Measurements from ENCODE around the gene ZNF518B. TPM values are rescaled to one million over a fixed set of nuclear protein-coding genes. Genes with fewer than 3 reads are reported as not detected.
"Not testable (repeated sequence)": the region's sequence is repeated elsewhere in the genome, so short reads cannot be mapped to it uniquely, and the experiment has no call there.

Gene ZNF518B
- total RNA-seq, 4 donors from 2014 or later, result 3.8 to 37.2 (median 14.5) TPM

DNA sequence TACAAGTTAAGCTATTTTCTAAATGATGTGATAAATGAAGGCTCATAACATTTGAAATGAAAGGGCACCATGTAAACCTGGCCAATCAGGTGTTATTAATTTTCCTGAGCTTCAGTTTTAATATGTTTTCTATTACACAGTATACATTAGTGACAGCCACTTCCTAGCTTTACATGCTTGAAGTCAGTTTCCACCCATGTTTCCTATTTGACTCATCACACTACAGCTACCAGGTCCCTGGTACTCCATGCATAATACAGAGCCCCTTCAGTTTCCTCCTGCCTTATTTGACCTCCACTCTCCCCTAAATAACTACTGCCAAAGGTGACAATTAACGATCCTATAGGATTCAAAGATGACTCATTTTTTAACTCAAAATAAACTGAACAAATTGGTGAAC, 18.3 kb downstream of the ZNF518B start:
- H3K9me3 ChIP-seq, result peaks cover 0 to 20% (median 15%) of the 10 kb centered on the region in 3 donors
- DNase-seq, result no peak
- H3K27ac ChIP-seq, result no peak overlapping the region
- no peaks in the 10 kb centered on the region for H3K27me3 ChIP-seq
- no peak overlapping the region for H3K4me3 ChIP-seq
- TF ChIP-seq, protein P1, sequence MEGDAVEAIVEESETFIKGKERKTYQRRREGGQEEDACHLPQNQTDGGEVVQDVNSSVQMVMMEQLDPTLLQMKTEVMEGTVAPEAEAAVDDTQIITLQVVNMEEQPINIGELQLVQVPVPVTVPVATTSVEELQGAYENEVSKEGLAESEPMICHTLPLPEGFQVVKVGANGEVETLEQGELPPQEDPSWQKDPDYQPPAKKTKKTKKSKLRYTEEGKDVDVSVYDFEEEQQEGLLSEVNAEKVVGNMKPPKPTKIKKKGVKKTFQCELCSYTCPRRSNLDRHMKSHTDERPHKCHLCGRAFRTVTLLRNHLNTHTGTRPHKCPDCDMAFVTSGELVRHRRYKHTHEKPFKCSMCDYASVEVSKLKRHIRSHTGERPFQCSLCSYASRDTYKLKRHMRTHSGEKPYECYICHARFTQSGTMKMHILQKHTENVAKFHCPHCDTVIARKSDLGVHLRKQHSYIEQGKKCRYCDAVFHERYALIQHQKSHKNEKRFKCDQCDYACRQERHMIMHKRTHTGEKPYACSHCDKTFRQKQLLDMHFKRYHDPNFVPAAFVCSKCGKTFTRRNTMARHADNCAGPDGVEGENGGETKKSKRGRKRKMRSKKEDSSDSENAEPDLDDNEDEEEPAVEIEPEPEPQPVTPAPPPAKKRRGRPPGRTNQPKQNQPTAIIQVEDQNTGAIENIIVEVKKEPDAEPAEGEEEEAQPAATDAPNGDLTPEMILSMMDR (IDR thresholded peaks at IDR 0.05), result no peak
- no peak for TF ChIP-seq POLR2A (IDR thresholded peaks at IDR 0.05)
- intact Hi-C loops (cut with DNase I), result no loop called here
- H3K4me1 ChIP-seq, result no peaks in the 10 kb centered on the region
- WGBS, 2 donors, result 25 to 46% methylated on average over 1 of the region's 1 CpG
- H3K36me3 ChIP-seq, result peaks cover 0 to 1% (median 0%) of the 10 kb centered on the region in 3 donors

DNA sequence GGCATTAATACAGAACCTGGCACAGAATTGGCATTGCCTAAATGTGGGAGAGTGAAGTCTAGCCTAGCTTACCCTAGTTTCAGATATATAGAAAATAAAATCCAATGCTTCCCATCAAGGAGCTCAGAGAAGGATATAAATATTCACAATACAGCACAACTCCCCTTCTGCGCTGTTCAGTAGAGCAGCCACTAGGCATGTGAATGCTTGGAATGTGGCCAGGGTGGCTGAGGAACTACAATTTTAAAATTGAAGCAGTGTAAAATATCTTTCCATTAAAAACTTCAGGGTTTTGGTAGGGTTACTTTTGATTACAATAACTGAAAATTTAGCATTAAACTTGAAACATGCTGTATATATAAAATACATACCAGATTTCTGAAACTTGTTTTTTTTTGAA, 19.5 kb downstream of the ZNF518B start:
- Histone ChIP-seq H3K4me1 (no peaks in the 10 kb centered on the region), H3K4me3 (no peak overlapping the region), H3K27me3 (no peaks in the 10 kb centered on the region), H3K36me3 (no peaks in the 10 kb centered on the region), H3K9me3 (peaks cover 0 to 8% (median 5%) of the 10 kb centered on the region in 3 donors), H3K27ac (no peak overlapping the region)
- TF ChIP-seq, protein P1 (IDR thresholded peaks at IDR 0.05), result no peak
- TF ChIP-seq POLR2A (IDR thresholded peaks at IDR 0.05), result no peak
- intact Hi-C loops (cut with DNase I), result no loop called here
- DNase-seq, result no peak
- WGBS, 2 donors, result 29 to 72% methylated on average over 1 of the region's 1 CpG

DNA sequence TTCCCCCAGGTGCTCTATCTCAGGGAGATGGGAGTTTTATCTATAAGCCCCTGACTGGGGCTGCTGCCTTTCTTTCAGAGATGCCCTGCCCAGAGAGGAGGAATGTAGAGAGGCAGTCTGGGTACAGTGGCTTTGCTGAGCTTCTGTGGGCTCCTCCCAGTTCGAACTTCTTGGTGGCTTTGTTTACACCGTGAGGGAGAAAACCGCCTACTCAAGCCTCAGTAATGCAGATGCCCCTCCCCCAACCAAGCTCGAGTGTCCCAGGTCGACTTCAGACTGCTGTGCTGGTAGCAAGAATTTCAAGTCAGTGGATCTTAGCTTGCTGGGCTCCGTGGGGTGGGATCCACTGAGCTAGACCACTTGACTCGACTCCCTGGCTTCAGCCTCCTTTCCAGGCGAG, 29.5 kb downstream of the ZNF518B start:
- 60 to 92% methylated on average over 1 to 2 of the region's 8 CpGs for WGBS, 2 donors
- H3K4me3 ChIP-seq; H3K27ac ChIP-seq; H3K4me1 ChIP-seq; H3K27me3 ChIP-seq; H3K36me3 ChIP-seq; intact Hi-C loops (cut with DNase I); H3K9me3 ChIP-seq; DNase-seq: not testable (repeated sequence)

DNA sequence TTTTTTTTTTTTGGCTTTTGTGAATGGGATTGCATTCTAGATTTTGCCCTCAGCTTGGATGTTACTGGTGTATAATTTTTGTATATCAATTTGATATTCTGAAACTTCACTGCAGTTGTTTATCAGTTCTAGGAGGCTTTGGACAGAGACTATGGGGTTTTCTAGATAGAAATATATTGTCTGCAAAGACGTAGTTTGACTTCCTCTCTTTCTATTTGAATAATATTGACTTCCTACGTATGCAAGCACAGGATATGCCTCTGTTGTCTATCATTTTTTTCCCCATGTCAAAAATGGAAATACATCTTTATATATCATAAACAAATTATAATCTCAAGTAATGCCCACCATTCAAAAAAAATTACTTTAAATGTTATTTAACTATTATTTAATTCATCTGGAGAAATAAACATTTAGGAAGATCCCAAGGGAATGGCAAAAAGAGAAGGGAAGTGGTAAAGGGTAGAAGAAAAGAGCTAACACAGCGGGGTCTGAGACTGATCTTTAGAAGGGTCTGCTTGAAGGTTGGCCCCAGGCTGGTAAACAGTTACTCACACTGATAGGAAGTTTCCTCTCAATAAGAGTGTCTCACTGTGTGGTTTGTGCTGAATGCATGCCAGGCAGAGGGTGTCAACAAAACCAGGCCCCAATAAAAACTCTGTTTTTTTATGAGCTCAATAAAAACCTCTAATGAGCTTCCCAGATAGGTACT, 35.7 kb downstream of the ZNF518B start:
- no peak overlapping the region for H3K27ac ChIP-seq
- 55 to 68% methylated on average over 3 of the region's 3 CpGs for WGBS, 2 donors
- H3K27me3 ChIP-seq, result no peaks in the 10 kb centered on the region
- H3K4me1 ChIP-seq, result no peaks in the 10 kb centered on the region
- no peaks in the 10 kb centered on the region for H3K9me3 ChIP-seq
- no peak for DNase-seq
- no peak for TF ChIP-seq POLR2A (IDR thresholded peaks at IDR 0.05)
- TF ChIP-seq, protein P1 (IDR thresholded peaks at IDR 0.05), result no peak
- H3K4me3 ChIP-seq, result no peak overlapping the region
- intact Hi-C loops (cut with DNase I), result no loop called here
- no peaks in the 10 kb centered on the region for H3K36me3 ChIP-seq

DNA sequence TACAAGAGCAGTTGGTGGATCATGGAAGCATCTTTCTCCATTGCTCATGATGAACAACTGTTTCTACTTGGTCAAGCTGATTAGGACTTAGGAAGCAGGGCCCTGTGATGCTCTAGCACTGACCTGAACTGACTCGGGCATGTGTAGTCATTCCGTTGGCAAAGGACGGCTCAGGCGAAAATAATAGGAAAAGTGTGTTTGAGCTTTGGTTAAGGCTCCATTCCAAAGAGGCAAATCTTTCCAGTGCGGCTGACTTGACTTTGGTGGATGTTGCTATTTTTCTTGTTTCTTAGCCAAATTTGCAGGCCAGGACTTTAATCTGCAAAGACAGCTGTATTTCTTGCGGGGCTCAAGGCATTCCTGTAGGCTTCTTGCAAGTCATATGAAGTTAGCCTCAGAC, 39.5 kb downstream of the ZNF518B start:
- WGBS, 2 donors, result 79 to 87% methylated on average over 6 of the region's 6 CpGs
- TF ChIP-seq POLR2A (IDR thresholded peaks at IDR 0.05), result no peak
- TF ChIP-seq, protein P1 (IDR thresholded peaks at IDR 0.05), result no peak
- Histone ChIP-seq H3K27ac (no peak overlapping the region), H3K36me3 (no peaks in the 10 kb centered on the region), H3K27me3 (no peaks in the 10 kb centered on the region), H3K4me1 (no peaks in the 10 kb centered on the region), H3K9me3 (no peaks in the 10 kb centered on the region), H3K4me3 (no peak overlapping the region)
- no peak for DNase-seq
- intact Hi-C loops (cut with DNase I), result no loop called here

DNA sequence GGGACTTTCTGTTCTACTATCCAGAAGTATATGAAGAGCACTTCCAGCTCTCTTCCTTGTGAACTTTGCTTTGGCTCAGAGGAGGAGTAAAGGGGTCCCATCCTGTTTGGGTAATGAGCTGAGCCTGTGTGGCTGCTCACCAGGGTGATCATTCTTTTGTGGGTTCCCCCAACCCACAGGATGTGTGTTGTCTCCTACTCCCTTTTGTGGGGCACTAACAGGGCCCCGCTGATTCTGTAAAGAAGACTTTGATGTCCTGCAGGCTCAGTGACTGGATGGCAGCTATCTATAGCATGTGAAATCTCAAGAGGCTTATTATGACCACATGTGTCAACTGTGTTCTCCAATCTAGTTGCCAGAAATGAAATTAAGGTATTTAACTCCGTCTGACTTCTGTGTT, 40.8 kb downstream of the ZNF518B start:
- intact Hi-C loops (cut with DNase I), result no loop called here
- H3K27me3 ChIP-seq, result no peaks in the 10 kb centered on the region
- no peaks in the 10 kb centered on the region for H3K36me3 ChIP-seq
- no peak overlapping the region for H3K4me3 ChIP-seq
- H3K27ac ChIP-seq, result no peak overlapping the region
- H3K4me1 ChIP-seq, result no peaks in the 10 kb centered on the region
- 48 to 60% methylated on average over 1 to 2 of the region's 2 CpGs for WGBS, 2 donors
- TF ChIP-seq, protein P1 (IDR thresholded peaks at IDR 0.05), result no peak
- no peaks in the 10 kb centered on the region for H3K9me3 ChIP-seq
- no peak for DNase-seq

All from esophagus squamous epithelium (tissue), 5 donors.